Stimulated activated memory B cell treated with anti-CD40 and anti-IgM and Interleukin-4, amounts not matched to agents 10 μg/mL and 1 μg/mL and 100 μg/mL, for 72 hours (primary cell): ENCODE measurements around the gene RASA3.
"Not testable (repeated sequence)": the region's sequence is repeated elsewhere in the genome, so short reads cannot be mapped to it uniquely, and the experiment has no call there.

ENCODE experiments used
- ATAC-seq: fragments of 150-1000 bp; cut with Tn5 transposase; 2 replicates; pipeline ENCODE4 v1.10.0; 2021
- H3K27ac Mint-ChIP-seq: one replicate; pipeline ENCODE4 v1.8.0; 2022; ENCODE audit warnings: mild to moderate bottlenecking, mixed read lengths
- H3K27me3 Mint-ChIP-seq: one replicate; pipeline ENCODE4 v1.8.0; 2022; ENCODE audit warnings: mixed read lengths
- H3K36me3 Mint-ChIP-seq: one replicate; pipeline ENCODE4 v1.8.0; 2022; ENCODE audit warnings: mixed read lengths
- H3K4me1 Mint-ChIP-seq: one replicate; pipeline ENCODE4 v1.8.0; 2022; ENCODE audit warnings: mixed read lengths
- H3K4me3 Mint-ChIP-seq: one replicate; pipeline ENCODE4 v1.8.0; 2022; ENCODE audit warnings: mild to moderate bottlenecking, moderate library complexity, mixed read lengths
- H3K9me3 Mint-ChIP-seq: one replicate; pipeline ENCODE4 v1.8.0; 2022; ENCODE audit warnings: mixed read lengths

RASA3 gene

DNA sequence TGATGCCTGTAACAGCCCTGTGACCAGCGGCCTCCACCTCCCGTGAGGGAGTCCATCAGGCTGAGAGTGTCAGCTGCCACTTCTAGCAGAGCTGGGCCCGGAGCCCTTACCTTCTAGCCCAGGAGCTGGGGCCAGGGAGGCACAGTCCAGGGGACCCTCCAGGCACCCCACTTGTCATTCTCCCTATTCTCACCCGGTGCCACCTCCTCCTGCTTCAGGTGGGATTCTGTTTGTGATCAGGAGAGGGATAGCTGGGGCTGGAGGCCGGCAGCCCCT is 4.1 kb downstream of the RASA3 start:
- ATAC-seq, result no peak
- Mint-ChIP-seq H3K36me3 (peaks cover 8% of the 10 kb centered on the region), H3K4me3 (peak overlapping the region; percentile 99), H3K9me3 (no peaks in the 10 kb centered on the region), H3K27me3 (no peaks in the 10 kb centered on the region), H3K4me1 (peaks cover 81% of the 10 kb centered on the region), H3K27ac (peak overlapping the region; percentile 94)

DNA sequence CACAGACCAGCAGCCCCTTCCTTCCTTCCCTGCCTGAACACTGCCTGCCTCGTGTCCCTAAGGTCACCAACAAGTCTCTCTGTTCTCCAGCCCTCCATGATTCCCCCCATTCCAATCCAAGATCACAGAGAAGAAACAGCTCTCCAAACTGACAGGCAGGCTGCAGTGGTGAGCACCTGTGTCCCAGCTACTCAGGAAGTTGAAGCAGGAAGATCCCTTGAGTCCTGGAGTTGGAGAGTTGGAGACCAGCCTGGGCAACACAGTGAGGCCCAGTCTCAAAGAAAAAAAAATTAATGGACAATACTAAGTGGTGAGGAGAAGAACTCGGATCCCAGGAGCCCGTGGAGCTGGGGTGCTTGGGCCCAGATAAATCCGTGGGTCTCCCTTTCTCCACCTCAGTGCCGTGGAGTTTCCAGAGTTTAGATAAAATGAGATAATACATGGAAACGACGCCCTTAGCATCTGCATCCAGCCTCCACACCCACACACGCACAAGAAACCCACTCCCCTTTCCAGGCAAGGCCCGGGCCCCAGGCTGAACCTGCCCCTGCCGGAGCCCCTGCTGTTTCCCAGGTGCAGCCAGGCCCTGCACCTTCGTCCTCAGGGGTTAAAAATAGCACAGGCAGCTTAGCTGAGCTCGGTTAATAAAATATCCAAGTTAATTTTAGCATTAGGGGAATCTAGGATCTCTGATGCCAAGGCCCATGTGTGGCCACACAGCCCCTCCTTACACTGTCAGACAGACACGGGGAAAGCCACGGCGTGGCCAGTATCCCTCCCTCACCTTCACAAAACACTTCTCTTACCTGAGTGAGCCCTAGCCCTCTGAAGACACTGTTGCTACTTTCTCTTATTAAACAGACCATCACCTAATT is 4.7 kb downstream of the RASA3 start:
- peak overlapping the region; percentile 99 for H3K4me3 Mint-ChIP-seq
- H3K36me3 Mint-ChIP-seq, result peaks cover 8% of the 10 kb centered on the region
- H3K4me1 Mint-ChIP-seq, result peaks cover 86% of the 10 kb centered on the region
- ATAC-seq, result no peak
- H3K27me3 Mint-ChIP-seq, result no peaks in the 10 kb centered on the region
- peak overlapping the region; percentile 94 for H3K27ac Mint-ChIP-seq
- no peaks in the 10 kb centered on the region for H3K9me3 Mint-ChIP-seq

DNA sequence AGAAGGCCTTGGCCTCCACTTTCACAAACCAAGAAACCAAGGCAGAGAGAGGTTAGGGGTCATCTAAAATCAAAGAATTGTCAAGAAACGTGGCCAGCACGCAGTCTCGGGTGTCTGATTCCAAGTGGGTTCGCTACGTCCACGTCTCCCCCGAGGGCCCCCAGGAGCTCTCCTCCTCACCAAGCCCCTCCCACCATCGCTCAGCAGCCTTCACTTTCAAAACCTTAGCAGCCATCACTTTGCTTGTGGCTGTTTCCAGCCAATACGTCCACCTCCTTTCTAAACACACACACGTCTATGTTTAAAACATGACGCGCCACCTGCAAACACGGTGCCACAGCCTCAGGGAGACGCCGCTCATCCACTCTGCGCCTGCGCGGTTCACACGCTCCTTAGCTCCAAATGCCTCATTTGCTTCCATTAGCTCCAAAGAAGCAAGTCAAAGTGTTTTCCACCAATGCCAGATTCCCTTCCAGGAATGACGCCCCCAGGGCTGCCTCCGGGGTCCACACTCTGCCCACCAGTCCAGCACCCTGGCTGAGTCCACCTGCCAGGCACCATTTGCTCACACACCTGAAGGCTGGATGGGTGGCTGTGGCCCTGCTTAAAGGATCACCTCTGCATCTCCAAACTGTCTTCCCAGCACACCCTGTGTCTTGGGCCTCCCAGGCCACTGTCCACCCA is 5.5 kb downstream of the RASA3 start:
- Mint-ChIP-seq H3K27me3 (no peaks in the 10 kb centered on the region), H3K9me3 (no peaks in the 10 kb centered on the region), H3K4me1 (peaks cover 92% of the 10 kb centered on the region), H3K4me3 (no peak overlapping the region), H3K27ac (peak overlapping the region; percentile 94), H3K36me3 (peaks cover 8% of the 10 kb centered on the region)
- no peak for ATAC-seq

DNA sequence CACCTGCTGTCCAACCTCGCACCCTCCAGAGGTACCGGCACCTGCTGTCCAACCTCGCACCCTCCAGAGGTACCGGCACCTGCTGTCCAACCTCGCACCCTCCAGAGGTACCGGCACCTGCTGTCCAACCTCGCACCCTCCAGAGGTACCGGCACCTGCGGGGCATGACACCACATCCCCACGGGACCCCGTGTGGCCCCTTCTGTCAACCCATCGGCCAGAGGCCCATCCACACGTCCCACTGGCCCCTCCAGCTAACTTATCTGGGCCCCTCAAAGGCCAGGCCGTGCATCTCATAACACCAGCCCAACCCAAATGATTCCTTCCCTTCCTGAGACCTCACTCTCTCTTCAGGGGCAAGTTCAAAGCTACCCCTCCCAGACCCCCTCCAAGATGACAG is 6.3 kb downstream of the RASA3 start:
- H3K9me3 Mint-ChIP-seq, H3K36me3 Mint-ChIP-seq, ATAC-seq, H3K27me3 Mint-ChIP-seq: not testable (repeated sequence)
- Mint-ChIP-seq H3K27ac (peak overlapping the region; percentile 94), H3K4me3 (peak overlapping the region; percentile 45), H3K4me1 (peaks cover 90% of the 10 kb centered on the region)

DNA sequence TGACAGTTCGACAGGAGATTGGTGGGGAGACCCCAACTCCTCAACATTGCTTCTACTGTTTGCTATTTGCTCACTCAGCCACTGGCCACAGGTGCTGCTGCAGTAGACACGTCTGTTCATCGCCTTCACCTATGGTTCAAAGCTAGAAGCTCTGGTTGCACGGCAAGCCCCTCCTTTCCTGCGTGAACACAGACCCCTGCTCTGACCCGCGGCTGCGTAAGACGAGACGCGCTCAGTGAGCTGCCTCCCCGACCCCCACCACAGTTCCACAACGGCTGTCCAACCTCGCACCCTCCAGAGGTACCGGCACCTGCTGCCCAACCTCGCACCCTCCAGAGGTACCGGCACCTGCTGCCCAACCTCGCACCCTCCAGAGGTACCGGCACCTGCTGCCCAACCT is 6.8 kb downstream of the RASA3 start:
- Mint-ChIP-seq H3K36me3 (peaks cover 8% of the 10 kb centered on the region), H3K4me1 (peaks cover 90% of the 10 kb centered on the region), H3K9me3 (no peaks in the 10 kb centered on the region), H3K27me3 (no peaks in the 10 kb centered on the region), H3K27ac (peak overlapping the region; percentile 94), H3K4me3 (no peak overlapping the region)
- ATAC-seq, result no peak

DNA sequence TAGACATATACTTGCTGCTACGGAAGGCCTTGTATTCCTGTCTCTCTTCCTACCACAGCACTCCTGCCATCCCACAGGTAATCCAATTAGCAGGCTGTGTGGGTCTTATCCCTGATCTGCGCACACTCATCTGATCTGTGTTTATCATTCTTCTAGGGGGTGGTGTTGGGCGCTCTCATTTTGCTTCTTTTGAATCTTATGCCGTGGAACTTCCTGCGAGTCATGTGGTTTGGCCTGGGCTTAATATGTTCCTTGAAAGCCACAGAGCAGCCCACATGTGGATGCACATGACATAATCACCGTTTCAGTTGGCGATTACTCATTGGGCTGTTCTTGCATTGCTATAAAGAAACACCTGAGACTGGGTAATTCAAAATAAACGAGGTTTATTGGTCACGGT is 7.5 kb downstream of the RASA3 start:
- ATAC-seq, result no peak
- peaks cover 88% of the 10 kb centered on the region for H3K4me1 Mint-ChIP-seq
- H3K9me3 Mint-ChIP-seq, result no peaks in the 10 kb centered on the region
- H3K27ac Mint-ChIP-seq, result peak overlapping the region; percentile 28
- peak overlapping the region; percentile 31 for H3K4me3 Mint-ChIP-seq
- H3K27me3 Mint-ChIP-seq, result no peaks in the 10 kb centered on the region
- peaks cover 8% of the 10 kb centered on the region for H3K36me3 Mint-ChIP-seq

DNA sequence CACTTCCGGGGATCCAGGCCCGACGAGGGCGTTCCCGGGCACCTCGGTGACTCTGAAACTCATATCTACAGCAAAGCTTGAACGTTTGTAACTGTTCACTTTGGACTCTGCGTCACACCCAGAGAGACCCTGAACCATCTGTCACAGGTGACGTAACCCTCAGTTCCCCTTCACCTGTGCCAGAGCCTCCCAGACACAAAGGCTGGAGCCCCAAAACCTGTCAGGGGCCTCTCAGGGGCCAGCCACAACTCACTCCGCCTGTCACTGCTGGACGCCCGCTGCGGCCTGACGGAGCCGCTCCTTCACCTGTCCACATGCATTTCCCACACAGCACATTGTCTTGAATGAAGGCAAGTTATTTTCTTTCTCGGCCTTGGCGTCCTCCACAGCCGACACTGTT is 8.0 kb downstream of the RASA3 start:
- no peaks in the 10 kb centered on the region for H3K9me3 Mint-ChIP-seq
- no peak overlapping the region for H3K4me3 Mint-ChIP-seq
- H3K27me3 Mint-ChIP-seq, result no peaks in the 10 kb centered on the region
- H3K27ac Mint-ChIP-seq, result peak overlapping the region; percentile 28
- no peak for ATAC-seq
- H3K4me1 Mint-ChIP-seq, result peaks cover 83% of the 10 kb centered on the region
- peaks cover 8% of the 10 kb centered on the region for H3K36me3 Mint-ChIP-seq

DNA sequence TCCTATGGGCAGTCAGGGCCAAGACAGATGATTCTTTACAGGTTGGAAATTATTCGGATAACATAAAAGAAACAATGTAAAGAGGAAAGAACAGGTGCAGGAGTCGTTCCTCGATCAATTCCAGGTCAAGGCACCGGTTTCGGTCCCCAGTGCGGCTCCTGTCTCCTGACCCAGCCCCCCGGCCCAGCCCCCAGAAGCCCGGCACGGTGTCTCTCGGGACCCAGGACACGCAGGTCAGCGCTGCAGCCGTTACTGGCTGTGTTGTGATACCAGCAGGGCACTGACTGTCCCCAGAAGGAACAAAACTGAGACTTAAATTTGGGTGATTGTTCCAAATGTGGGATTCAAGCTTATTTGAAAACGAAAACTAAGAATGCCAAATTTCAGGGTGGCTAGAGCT is 8.5 kb downstream of the RASA3 start:
- Mint-ChIP-seq H3K36me3 (peaks cover 8% of the 10 kb centered on the region), H3K4me3 (no peak overlapping the region), H3K27ac (no peak overlapping the region), H3K27me3 (no peaks in the 10 kb centered on the region), H3K9me3 (no peaks in the 10 kb centered on the region), H3K4me1 (peaks cover 83% of the 10 kb centered on the region)
- no peak for ATAC-seq

DNA sequence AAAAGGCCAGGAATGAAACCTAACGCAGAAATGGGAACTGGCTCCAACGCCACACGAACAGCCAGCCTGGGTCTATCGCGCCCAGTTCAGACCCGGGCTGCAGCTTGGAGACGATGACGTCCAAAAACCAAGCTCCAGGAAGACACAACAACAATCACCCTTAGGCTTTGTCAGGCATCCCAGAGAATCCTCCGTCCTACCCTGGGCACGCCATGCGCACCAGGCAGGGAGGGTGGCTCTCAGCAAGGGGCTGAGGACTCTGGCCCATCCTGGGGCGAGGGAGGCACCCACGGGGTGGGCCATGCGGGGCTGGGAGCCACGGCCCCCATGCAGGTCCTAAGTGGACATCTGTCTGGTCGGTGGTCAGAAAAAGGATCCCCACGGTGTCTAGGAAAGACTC is 9.0 kb downstream of the RASA3 start:
- Mint-ChIP-seq H3K9me3 (no peaks in the 10 kb centered on the region), H3K4me1 (peaks cover 83% of the 10 kb centered on the region), H3K27me3 (no peaks in the 10 kb centered on the region), H3K27ac (no peak overlapping the region), H3K4me3 (no peak overlapping the region), H3K36me3 (peaks cover 8% of the 10 kb centered on the region)
- ATAC-seq, result no peak

DNA sequence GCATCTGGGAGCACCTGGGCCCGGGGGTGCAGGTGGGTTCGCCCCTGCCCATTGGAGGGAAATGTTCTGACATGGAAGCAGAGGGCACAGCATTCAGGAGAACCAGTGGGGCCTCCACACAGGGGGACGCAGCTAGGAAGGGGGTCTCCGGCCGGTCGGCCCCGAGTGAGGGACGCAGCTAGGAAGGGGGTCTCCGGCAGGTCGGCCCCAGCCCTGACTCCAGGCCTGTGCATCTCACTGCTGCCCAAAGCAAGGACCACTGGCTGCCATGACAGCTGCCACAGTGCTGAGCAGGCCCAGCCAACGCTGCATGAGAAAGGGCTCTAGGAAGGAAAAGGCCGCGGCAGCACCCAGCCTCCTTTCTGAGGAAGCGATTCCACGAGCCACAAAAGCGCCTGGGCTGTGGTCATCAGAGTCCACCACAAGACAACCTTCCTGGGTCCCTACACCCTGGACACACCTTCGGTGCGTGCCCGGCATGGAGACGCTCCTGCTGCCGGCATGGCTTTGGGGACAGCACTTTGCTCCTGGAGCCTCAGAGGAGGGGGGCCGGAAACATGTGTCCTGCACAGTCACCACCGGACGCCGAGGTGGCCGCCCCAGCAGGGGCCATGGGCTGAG is 9.7 kb downstream of the RASA3 start:
- Mint-ChIP-seq H3K9me3 (no peaks in the 10 kb centered on the region), H3K27me3 (no peaks in the 10 kb centered on the region), H3K27ac (no peak overlapping the region), H3K4me1 (peaks cover 82% of the 10 kb centered on the region), H3K4me3 (peak overlapping the region; percentile 36), H3K36me3 (peaks cover 8% of the 10 kb centered on the region)
- ATAC-seq, result no peak

DNA sequence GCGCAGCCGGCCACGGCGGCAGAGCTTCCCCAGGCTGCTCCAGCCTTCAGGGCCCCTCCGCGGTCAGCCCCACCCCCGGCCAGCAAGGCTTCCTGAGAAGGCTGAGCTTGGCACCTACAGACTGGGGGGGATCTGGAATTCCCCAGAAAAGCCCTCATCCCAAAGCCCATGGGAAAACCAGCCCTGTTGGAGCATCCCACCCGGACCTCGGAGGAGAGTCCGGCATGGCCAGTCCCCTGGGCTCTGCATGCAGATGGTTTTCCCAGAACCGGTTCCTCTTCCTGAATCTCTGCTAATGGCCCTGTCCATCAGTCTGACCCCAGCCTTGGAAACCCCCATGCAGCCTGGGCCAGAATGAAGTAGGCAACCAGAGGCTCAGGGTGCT is 10.3 kb downstream of the RASA3 start:
- no peak overlapping the region for H3K27ac Mint-ChIP-seq
- ATAC-seq, result no peak
- peaks cover 76% of the 10 kb centered on the region for H3K4me1 Mint-ChIP-seq
- no peaks in the 10 kb centered on the region for H3K27me3 Mint-ChIP-seq
- no peak overlapping the region for H3K4me3 Mint-ChIP-seq
- no peaks in the 10 kb centered on the region for H3K9me3 Mint-ChIP-seq
- peaks cover 12% of the 10 kb centered on the region for H3K36me3 Mint-ChIP-seq

DNA sequence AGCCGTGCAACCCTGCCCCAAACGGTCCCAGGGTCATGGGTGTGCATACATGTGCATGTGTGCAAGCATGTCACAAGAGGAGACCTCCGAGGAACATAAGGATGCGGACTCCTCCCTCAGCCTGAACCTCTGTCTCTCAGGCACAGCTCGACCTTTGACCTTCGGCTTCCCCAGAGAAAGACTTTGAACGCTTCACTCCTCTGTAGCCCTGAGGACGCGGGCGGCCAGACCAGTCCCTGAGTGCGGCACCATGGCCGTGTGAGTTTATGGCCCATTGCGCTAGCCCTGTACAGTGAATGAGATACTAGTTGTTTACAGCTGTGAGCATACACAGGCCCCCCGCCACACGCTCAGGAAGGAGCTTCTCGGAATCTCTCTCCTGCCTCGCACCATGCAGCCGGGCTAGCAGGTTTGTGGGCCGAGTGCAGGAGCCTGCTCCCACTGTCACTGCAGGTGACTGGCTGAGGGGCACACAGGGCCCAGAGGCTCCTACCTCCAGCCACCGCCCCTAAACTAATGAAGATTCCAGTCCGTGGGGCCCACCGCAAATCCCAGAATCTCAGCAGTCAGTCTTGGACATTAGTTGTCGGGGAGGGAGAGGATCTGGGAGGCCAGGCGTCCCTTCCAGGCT is 10.8 kb downstream of the RASA3 start:
- Mint-ChIP-seq H3K27ac (no peak overlapping the region), H3K27me3 (no peaks in the 10 kb centered on the region), H3K4me3 (no peak overlapping the region), H3K9me3 (no peaks in the 10 kb centered on the region), H3K36me3 (peaks cover 12% of the 10 kb centered on the region), H3K4me1 (peaks cover 71% of the 10 kb centered on the region)
- ATAC-seq, result no peak

DNA sequence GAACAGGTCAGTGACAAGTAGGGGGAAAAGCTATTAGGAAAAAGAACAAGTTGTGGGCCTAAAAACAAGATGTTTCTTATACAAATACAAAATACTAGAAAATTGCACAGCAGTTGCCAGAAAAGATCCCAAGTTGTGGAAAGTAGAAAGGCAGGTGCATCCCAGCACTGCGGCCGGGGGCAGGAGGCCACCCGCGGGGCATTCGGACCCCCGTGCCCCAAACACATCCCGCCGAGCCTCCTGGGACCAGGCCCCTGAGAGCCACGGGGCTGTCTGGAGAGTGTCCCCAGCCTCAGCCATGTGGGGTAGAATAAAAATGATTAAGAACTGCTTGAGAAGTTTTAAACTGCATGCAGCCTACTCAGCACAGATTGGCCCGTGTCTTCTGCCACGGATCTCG is 11.4 kb downstream of the RASA3 start:
- Mint-ChIP-seq H3K9me3 (no peaks in the 10 kb centered on the region), H3K27ac (peak overlapping the region; percentile 86), H3K36me3 (peaks cover 12% of the 10 kb centered on the region), H3K4me1 (peaks cover 65% of the 10 kb centered on the region), H3K4me3 (peak overlapping the region; percentile 64), H3K27me3 (no peaks in the 10 kb centered on the region)
- ATAC-seq, result no peak

DNA sequence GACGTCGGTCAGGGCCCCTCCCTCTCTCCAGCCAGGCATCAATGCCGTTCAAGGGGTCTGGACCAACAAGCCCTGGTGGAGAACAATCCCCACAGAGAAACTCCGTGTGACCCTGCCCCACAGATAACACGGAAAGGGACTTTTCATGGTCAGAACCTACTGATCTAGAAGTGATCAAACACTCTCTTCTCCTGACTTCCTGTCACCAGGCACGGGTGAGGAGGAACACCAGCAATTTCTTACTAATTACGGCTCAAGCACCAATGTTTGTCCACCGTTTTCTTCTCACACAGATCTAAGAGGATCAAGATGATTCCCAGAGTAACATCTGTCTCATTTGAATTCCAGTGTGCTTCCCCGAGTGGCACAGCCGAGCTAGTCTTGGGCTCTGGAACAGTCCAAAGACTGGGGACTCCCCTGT is 11.8 kb downstream of the RASA3 start:
- H3K4me1 Mint-ChIP-seq, result peaks cover 65% of the 10 kb centered on the region
- H3K27me3 Mint-ChIP-seq, result no peaks in the 10 kb centered on the region
- peak overlapping the region; percentile 64 for H3K4me3 Mint-ChIP-seq
- no peaks in the 10 kb centered on the region for H3K9me3 Mint-ChIP-seq
- peak overlapping the region; percentile 86 for H3K27ac Mint-ChIP-seq
- ATAC-seq, result no peak
- peaks cover 12% of the 10 kb centered on the region for H3K36me3 Mint-ChIP-seq

DNA sequence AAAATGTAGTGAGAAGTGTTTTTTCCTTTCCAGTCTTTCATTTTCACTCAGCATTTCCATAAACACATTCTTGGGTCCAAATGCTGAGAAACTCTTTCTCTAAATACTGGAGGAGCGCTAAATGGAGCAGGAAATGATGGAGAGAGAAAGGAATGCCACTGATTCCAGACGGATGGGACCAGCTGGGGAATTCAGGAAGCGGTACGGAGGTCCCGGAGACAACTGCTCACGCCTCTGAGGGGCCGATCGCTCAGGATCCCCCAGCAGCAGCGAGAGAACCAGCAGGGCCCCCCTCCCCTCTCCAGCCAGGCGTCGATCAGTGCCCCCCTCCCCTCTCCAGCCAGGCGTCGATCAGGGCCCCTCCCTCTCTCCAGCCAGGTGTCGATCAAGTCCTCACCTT is 13.2 kb downstream of the RASA3 start:
- Mint-ChIP-seq H3K4me1 (peaks cover 63% of the 10 kb centered on the region), H3K4me3 (no peak overlapping the region), H3K27me3 (no peaks in the 10 kb centered on the region), H3K36me3 (peaks cover 5% of the 10 kb centered on the region), H3K27ac (peak overlapping the region; percentile 66), H3K9me3 (no peaks in the 10 kb centered on the region)
- ATAC-seq, result no peak
